K562 (cell line): ENCODE results near the gene RNASEH2A. TPM values are rescaled to one million over a fixed set of nuclear protein-coding genes. Genes with fewer than 3 reads are reported as not detected.

Experiments
- ATF1 ChIP-seq, 2 experiments: fragments of 450-650 bp in 1 of 2; IDR thresholded peaks; 2 replicates each; pipeline ENCODE4 v1.6.1; 2016; ENCODE audit warnings: missing compliant biosample characterization in 1 of 2, missing genetic modification characterization in 1 of 2
- CBX1 ChIP-seq: sonication (generic); IDR thresholded peaks from 2 replicates; pipeline ENCODE4 v1.6.1; 2016; ENCODE audit warnings: antibody characterized with exemption, low read depth, mild to moderate bottlenecking
- CXXC5 ChIP-seq: fragments of 250-450 bp; sonication (Bioruptor Pico); IDR thresholded peaks from 2 replicates; pipeline ENCODE4 v1.8.0; 2022; ENCODE audit warnings: inconsistent platforms, mild to moderate bottlenecking, moderate library complexity
- FOXA1 ChIP-seq: fragments of 450-650 bp; IDR thresholded peaks from 2 replicates; pipeline ENCODE4 v1.6.1; 2016; ENCODE audit warnings: mild to moderate bottlenecking, borderline replicate concordance
- HDAC1 ChIP-seq, 2 experiments: fragments of 450-650 bp; IDR thresholded peaks; 2 replicates each; pipeline ENCODE4 v1.6.1; 2016 to 2017; ENCODE audit warnings: inconsistent platforms in 1 of 2, mild to moderate bottlenecking in 1 of 2, moderate library complexity in 1 of 2
- KLF1 ChIP-seq: fragments of 450-650 bp; IDR thresholded peaks from 2 replicates; pipeline ENCODE4 v1.6.1; 2016; ENCODE audit warnings: missing genetic modification characterization, missing compliant biosample characterization
- MYNN ChIP-seq, 2 experiments: sonication (generic); formaldehyde crosslinking in 1 of 2; IDR thresholded peaks; 2 replicates each; pipeline versions ENCODE4 v1.5.0 to v1.6.1; 2016 to 2020; ENCODE audit warnings: antibody characterized with exemption in 1 of 2, missing genetic modification reagents in 1 of 2
- NFE2 ChIP-seq: IDR thresholded peaks from 2 replicates; pipeline ENCODE4 v1.6.1; 2014; ENCODE audit warnings: antibody characterized with exemption, low read depth
- PCBP1 ChIP-seq: fragments of 200-400 bp; formaldehyde crosslinking; IDR thresholded peaks from 2 replicates; pipeline ENCODE4 v1.6.1; 2018; ENCODE audit warnings: mild to moderate bottlenecking, low read depth, low read length; ENCODE audit not compliant: poor library complexity, severe bottlenecking
- POLR2A ChIP-seq: fragments of 450-650 bp; conservative IDR thresholded peaks from 2 replicates; pipeline ENCODE4 v1.6.1; 2016
- RBM39 ChIP-seq: fragments of 200-400 bp; formaldehyde crosslinking; optimal IDR thresholded peaks from 2 replicates; pipeline ENCODE3; 2018; ENCODE audit warnings: low read depth, low read length
- ZC3H4 ChIP-seq: sonication (generic); formaldehyde crosslinking; IDR thresholded peaks from 2 replicates; pipeline ENCODE4 v1.9.0; 2021; ENCODE audit warnings: missing genetic modification reagents, borderline replicate concordance
- polyA plus RNA-seq, 8 experiments: library from polyadenylated mRNA; depleted of rRNA in 4 of 8; stranded (reverse) in 5 of 8; unstranded in 3 of 8; fragments of >200 nt; fragmentation: Nextera tagmentation in 2 of 8; fragmentation: Illumina TruSeq in 1 of 8; extraction: Ambion mirVana in 2 of 8; extraction: Trizol in 1 of 8; gene quantifications; 2 replicates each; pipeline versions ENCODE4 v1.2.1 to v1.2.3, GENCODE V29; 2011 to 2014; ENCODE audit warnings: inconsistent platforms in 1 of 8, missing spikeins in 1 of 8
- total RNA-seq, 7 experiments: library from RNA; depleted of rRNA in 6 of 7; stranded (reverse); fragments of >200 nt in 6 of 7; fragmentation: Illumina TruSeq in 2 of 7; extraction: Trizol in 2 of 7; gene quantifications; 2 replicates each; pipeline versions ENCODE4 v1.2.1 to v1.2.3, GENCODE V29; 2011 to 2021; ENCODE audit warnings: low replicate concordance in 1 of 7
- TF ChIP-seq, protein P1 (sequence below): sonication (generic); formaldehyde crosslinking; IDR thresholded peaks from 2 replicates; pipeline ENCODE4 v1.8.0; 2023; ENCODE audit warnings: mild to moderate bottlenecking, missing genetic modification reagents
- TF ChIP-seq, protein P2 (sequence below): fragments of 450-650 bp; IDR thresholded peaks from one replicate; pipeline ENCODE4 v1.6.1; 2018; ENCODE audit warnings: mild to moderate bottlenecking, moderate library complexity; ENCODE audit not compliant: partially characterized antibody
- TF ChIP-seq, protein P3 (sequence below): fragments of 250-450 bp; sonication (Bioruptor Pico); IDR thresholded peaks from 2 replicates; pipeline ENCODE4 v1.4.0; 2020; ENCODE audit warnings: mild to moderate bottlenecking, moderate library complexity
- TF ChIP-seq, protein P4 (sequence below): fragments of 250-450 bp; sonication (Bioruptor Pico); IDR thresholded peaks from 2 replicates; pipeline ENCODE4 v1.8.0; 2021; ENCODE audit warnings: moderate library complexity, mild to moderate bottlenecking, inconsistent platforms
- TF ChIP-seq, protein P5 (sequence below): fragments of 450-650 bp; formaldehyde crosslinking; IDR thresholded peaks from 2 replicates; pipeline ENCODE4 v1.4.0; 2020; ENCODE audit warnings: mild to moderate bottlenecking, moderate library complexity

RNASEH2A gene
- total and polyA plus RNA-seq, 9 of the 15 experiments (the other 6 are each of a cell fraction or from before 2014, with no cell fraction given): 22.3 to 78.0 (median 61.7) TPM

DNA sequence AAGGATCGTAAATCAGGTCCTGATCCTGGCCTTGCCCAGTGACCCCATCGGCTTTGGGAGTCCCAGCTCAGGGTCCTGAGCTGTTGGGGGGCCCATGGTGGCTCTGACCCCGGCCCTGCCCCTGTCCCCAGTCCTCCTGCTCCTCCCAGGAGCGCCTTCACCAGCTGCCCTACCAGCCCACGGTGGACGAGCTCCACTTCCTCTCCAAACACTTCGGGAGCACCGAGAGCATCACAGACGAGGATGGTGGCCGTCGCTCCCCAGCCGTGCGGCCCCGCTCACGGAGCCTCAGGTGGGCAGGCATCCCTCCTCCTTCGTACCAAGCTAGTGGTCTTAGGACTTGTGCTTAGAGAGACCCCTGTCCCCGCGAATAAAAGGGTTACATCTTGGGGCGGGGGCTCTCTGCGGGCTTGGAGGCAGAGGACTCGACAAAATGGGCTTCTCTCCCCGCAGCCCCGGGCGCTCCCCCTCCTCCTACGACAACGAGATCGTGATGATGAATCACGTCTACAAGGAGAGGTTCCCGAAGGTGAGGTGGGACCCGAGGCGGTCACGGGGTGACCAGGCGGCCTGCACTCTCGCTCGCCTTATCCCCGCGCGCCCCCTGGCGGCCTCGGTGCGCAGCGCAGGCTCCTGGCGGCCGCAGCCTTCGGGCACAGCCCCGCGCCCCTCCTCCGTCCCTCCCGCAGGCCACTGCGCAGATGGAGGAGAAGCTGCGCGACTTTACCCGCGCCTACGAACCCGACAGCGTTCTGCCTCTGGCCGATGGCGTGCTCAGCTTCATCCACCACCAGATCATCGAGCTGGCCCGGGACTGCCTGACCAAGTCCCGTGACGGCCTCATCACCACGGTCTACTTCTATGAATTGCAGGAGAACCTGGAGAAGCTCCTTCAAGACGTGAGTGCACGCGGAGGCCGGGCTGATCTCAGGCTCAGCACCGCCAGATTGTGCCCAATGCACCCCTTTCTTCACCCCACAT, 41.1 kb downstream of the RNASEH2A start (continued):
- TF ChIP-seq, protein P1, sequence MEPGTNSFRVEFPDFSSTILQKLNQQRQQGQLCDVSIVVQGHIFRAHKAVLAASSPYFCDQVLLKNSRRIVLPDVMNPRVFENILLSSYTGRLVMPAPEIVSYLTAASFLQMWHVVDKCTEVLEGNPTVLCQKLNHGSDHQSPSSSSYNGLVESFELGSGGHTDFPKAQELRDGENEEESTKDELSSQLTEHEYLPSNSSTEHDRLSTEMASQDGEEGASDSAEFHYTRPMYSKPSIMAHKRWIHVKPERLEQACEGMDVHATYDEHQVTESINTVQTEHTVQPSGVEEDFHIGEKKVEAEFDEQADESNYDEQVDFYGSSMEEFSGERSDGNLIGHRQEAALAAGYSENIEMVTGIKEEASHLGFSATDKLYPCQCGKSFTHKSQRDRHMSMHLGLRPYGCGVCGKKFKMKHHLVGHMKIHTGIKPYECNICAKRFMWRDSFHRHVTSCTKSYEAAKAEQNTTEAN (CRISPR knock-in tag): no peak
- TF ChIP-seq POLR2A (no peak), CBX1 (0 out of 2 replicates have a peak, but pooled peaks have one; percentile 42), PCBP1 (no peak), RBM39 (no peak), CXXC5 (CRISPR knock-in tag) (peak; percentile 78), NFE2 (no peak), ZC3H4 (no peak), FOXA1 (no peak), ATF1 (CRISPR knock-in tag; IDR thresholded peaks at IDR 0.05) (no peak), ATF1 (tag; IDR thresholded peaks at IDR 0.05) (peak; percentile 55), KLF1 (tag) (peak; percentile 61; the same call in 1 of the 2 replicates), HDAC1 (IDR thresholded peaks at IDR 0.05) (no peak), MYNN (IDR thresholded peaks at IDR 0.05) (0 out of 2 replicates have a peak, but pooled peaks have one; percentile 31), MYNN (CRISPR knock-in tag; IDR thresholded peaks at IDR 0.05) (no peak)
- TF ChIP-seq, protein P2, sequence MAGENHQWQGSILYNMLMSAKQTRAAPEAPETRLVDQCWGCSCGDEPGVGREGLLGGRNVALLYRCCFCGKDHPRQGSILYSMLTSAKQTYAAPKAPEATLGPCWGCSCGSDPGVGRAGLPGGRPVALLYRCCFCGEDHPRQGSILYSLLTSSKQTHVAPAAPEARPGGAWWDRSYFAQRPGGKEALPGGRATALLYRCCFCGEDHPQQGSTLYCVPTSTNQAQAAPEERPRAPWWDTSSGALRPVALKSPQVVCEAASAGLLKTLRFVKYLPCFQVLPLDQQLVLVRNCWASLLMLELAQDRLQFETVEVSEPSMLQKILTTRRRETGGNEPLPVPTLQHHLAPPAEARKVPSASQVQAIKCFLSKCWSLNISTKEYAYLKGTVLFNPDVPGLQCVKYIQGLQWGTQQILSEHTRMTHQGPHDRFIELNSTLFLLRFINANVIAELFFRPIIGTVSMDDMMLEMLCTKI: no peak
- TF ChIP-seq, protein P3, sequence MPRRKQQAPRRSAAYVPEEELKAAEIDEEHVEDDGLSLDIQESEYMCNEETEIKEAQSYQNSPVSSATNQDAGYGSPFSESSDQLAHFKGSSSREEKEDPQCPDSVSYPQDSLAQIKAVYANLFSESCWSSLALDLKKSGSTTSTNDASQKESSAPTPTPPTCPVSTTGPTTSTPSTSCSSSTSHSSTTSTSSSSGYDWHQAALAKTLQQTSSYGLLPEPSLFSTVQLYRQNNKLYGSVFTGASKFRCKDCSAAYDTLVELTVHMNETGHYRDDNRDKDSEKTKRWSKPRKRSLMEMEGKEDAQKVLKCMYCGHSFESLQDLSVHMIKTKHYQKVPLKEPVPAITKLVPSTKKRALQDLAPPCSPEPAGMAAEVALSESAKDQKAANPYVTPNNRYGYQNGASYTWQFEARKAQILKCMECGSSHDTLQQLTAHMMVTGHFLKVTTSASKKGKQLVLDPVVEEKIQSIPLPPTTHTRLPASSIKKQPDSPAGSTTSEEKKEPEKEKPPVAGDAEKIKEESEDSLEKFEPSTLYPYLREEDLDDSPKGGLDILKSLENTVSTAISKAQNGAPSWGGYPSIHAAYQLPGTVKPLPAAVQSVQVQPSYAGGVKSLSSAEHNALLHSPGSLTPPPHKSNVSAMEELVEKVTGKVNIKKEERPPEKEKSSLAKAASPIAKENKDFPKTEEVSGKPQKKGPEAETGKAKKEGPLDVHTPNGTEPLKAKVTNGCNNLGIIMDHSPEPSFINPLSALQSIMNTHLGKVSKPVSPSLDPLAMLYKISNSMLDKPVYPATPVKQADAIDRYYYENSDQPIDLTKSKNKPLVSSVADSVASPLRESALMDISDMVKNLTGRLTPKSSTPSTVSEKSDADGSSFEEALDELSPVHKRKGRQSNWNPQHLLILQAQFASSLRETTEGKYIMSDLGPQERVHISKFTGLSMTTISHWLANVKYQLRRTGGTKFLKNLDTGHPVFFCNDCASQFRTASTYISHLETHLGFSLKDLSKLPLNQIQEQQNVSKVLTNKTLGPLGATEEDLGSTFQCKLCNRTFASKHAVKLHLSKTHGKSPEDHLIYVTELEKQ (CRISPR knock-in tag): no peak
- TF ChIP-seq, protein P4, sequence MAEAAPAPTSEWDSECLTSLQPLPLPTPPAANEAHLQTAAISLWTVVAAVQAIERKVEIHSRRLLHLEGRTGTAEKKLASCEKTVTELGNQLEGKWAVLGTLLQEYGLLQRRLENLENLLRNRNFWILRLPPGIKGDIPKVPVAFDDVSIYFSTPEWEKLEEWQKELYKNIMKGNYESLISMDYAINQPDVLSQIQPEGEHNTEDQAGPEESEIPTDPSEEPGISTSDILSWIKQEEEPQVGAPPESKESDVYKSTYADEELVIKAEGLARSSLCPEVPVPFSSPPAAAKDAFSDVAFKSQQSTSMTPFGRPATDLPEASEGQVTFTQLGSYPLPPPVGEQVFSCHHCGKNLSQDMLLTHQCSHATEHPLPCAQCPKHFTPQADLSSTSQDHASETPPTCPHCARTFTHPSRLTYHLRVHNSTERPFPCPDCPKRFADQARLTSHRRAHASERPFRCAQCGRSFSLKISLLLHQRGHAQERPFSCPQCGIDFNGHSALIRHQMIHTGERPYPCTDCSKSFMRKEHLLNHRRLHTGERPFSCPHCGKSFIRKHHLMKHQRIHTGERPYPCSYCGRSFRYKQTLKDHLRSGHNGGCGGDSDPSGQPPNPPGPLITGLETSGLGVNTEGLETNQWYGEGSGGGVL: no peak
- TF ChIP-seq, protein P5, sequence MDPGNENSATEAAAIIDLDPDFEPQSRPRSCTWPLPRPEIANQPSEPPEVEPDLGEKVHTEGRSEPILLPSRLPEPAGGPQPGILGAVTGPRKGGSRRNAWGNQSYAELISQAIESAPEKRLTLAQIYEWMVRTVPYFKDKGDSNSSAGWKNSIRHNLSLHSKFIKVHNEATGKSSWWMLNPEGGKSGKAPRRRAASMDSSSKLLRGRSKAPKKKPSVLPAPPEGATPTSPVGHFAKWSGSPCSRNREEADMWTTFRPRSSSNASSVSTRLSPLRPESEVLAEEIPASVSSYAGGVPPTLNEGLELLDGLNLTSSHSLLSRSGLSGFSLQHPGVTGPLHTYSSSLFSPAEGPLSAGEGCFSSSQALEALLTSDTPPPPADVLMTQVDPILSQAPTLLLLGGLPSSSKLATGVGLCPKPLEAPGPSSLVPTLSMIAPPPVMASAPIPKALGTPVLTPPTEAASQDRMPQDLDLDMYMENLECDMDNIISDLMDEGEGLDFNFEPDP (CRISPR knock-in tag): no peak
